GM19043 (cell line): Measurements from ENCODE around the gene AAGAB.
"Not testable (repeated sequence)": the region's sequence is repeated elsewhere in the genome, so short reads cannot be mapped to it uniquely, and the experiment has no call there.

Source experiments
- ATAC-seq: cut with Tn5 transposase; IDR thresholded peaks from one replicate; pipeline ENCODE4 v1.9.1; 2021; ENCODE audit warnings: low read depth; ENCODE audit not compliant: unreplicated experiment

The AAGAB gene

DNA sequence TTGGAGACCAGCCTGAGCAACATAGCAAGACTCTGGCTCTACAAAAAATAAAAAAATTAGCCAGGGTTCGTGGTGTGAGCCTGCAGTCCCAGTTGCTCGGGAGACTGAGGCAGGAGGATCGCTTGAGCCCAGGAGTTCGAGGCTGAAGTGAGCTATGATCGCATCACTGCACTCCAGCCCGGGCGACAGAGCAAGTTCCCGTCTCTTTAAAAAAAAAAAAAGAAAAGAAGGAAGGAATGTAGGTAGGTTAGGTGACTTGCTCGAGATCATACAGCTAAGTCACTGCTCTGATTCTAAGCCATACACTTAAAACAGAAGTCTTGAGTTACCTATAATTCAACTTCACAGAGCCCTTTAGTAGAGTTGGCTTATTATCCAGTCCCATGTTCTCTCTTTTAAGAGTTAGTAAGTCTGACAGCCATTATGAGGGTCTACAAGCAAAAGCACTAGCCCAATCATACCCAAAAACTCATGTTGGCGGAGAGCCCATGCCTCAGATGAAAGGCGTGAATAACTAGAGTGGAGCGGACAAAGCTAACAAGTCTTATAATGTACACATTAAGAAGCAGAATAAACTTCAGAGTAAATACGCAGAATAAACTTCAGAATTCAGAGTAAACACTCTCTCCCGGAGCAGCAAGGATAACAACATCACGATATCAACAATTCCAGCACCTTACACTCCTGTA is 768 bp downstream of the AAGAB start:
- ATAC-seq, result no peak

- no peak for ATAC-seq
Measured at GRCh38 chr15:67253101-67253500, 1.4 kb downstream of the AAGAB start.

GRCh38 chr15:67251318-67251717 is 3.1 kb downstream of the AAGAB start:
- no peak for ATAC-seq

DNA sequence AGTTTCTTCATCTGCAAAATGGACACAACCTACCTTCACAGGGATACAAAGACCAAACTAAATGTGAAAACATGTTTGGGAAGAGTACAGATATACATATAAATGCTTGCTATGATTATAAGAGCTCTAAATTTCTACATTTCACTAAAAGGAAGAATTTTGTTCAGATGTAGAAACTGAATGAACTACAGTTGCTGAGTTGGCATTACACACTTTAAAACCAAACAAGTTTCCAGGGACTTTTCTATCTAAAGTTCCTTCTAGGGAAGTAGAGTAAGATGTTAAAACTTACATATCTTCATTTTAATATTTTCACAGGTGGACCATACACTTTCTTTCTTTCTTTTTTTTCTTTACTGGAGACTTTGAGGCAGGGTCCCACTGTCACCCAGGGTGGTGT is 4.6 kb downstream of the AAGAB start:
- no peak for ATAC-seq

- ATAC-seq, result no peak
Measured at GRCh38 chr15:67248011-67248505, 6.4 kb downstream of the AAGAB start.

- ATAC-seq, result not testable (repeated sequence)
Measured at GRCh38 chr15:67246606-67247005, 7.9 kb downstream of the AAGAB start.

DNA sequence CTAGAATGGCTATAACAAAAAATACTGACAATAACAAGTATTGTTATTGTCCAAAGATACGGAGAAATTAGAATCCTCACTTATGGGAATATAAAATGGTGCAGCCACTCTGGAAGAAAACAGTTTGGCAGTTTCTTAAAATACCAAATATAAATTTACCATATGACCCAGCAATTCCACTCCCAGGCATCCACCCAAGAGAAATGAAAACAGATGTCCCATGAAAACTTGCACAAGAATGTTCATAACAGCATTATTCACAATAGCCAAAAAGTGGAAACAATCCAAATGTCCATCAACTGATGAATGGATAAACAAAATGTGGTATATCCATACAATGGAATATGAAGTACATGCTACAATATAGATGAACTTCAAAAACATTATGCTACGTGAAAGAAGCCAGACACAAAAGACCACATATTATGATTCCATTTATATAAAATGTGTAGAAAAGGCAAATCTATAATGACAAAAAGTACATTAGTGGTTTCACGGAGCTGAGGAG is 9.4 kb downstream of the AAGAB start:
- ATAC-seq, result no peak

DNA sequence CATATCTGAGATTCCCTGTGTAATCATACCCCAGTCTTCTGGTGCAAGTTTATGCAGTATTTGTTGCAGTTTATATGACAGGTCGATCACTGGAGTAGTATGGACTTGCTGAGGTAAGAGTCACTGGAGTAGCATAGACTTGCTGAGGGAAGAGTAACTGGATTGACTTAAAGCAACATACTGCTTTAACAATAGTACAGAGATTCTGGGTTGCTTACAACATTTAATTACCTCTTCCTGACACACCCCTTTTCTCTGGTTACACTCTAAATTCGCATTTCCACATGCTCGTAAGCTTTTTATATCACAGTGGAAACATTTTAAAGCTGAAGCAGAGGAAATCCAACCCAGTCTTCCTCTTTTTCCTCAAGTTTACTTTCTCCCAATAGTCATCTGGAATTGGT is 11.8 kb downstream of the AAGAB start:
- no peak for ATAC-seq

DNA sequence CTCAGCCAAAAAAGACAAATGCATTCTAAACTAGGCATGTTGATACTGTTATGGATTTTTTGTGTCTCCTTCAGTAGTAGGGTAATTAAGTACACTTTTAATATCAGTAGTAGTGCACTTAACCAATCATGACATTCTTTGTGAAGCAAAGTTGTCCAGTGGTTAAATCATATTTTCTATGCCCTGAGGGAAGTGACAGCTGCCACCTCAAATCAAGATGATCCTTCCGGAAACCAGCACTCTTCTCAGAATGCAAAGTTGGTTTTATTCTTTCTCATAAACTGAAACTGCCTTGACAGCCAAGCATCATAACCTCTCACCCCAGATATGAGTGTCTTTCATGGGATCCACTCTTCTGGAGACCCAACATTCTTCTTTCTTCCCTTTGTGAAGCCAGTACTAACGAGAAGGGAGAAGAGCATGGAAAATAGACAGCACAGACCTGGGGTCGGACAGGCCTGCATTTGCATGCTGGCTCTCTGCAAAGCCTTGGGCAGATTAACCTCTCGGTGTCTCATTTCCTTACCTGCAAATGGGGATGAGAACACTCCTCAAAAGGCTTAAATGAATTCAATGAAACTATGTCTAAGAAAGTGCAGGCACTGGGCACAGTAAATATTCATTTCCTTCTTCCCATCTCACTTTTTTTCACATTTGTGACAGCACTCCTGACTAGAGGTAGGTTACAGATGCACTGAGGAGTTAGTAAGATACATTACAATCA is 13.2 kb downstream of the AAGAB start:
- ATAC-seq, result peak; percentile 88

- ATAC-seq, result no peak
Measured at GRCh38 chr15:67240235-67241131, 14.0 kb downstream of the AAGAB start.

GRCh38 chr15:67232591-67232990 is 21.9 kb downstream of the AAGAB start:
- no peak for ATAC-seq

GRCh38 chr15:67230504-67230903 is 24.0 kb downstream of the AAGAB start:
- ATAC-seq, result no peak

DNA sequence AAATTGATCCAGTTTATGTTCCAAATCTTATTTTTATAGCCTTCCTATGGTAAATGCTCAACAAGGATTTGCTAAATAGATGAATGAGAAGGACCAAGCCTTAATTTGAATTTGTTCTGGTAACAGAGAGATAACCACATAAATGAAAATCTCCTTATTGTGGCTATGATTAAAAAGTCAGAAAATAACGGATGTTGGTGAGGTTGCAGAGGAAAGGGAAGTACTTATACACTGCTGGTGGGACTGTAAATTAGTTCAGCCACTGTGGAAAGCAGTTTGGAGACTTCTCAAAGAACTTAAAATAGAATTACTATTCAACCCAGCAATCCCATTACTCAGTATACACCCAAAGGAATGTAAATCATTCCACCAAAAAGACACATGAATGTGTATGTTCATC is 26.2 kb downstream of the AAGAB start:
- ATAC-seq, result no peak

DNA sequence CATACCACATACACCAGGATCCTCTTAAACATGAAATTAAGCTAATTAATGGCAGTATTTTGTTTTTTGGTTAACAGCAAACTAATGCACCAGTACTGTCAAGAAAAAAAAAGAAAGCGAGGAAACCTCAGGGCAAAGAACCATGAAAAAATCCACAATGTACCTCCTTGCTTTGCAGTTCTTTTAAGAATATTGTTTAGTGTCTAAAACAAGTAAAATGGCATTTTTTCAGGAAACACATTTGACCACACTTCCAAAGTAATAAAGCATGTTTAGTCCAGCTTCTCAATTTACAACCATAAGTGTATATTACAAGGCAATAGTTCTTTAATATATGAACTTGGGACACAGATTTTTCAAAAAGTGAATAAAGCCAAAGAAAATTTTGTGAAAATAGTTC is 26.6 kb downstream of the AAGAB start:
- no peak for ATAC-seq

GRCh38 chr15:67227431-67227830 is 27.0 kb downstream of the AAGAB start:
- ATAC-seq, result no peak

GRCh38 chr15:67225336-67225735 is 29.1 kb downstream of the AAGAB start:
- no peak for ATAC-seq

DNA sequence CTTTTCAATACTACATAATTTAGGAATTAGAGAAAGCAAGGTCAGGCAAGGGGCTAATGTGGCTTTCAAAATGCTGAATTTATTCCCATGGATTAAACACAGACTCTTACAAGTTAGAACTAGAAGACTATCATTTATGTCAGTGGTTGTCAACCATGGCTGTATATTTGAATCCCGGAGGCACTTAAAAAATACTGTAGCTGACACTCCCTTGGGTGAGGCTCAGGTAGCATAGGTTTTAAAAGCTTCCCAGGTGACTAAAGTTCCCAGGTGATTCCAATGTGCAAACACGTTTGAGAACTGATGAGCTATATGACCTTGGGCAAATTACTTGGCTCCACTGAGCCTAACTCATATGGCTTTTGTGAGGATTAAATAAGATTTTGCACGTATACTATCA is 29.6 kb downstream of the AAGAB start:
- ATAC-seq, result no peak

GRCh38 chr15:67219288-67219687 is 35.2 kb downstream of the AAGAB start:
- no peak for ATAC-seq

DNA sequence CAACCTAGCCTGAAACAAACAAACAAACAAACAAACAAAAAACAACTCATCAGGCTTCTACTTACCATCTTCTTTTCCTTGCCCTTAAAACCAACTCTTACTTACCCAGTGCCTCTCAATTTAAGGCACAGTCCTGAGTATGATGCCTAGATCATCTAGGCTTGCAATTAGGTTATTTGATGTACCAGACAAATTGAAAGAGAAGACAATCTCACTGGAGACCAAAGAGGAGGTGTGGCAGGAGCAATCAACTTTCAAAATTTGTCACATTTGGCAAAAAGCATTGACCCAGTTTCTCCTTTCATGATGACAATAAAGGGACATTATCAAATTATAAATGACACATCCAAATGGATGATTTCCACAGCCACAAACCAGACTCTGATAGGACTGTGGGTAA is 36.0 kb downstream of the AAGAB start:
- no peak for ATAC-seq

DNA sequence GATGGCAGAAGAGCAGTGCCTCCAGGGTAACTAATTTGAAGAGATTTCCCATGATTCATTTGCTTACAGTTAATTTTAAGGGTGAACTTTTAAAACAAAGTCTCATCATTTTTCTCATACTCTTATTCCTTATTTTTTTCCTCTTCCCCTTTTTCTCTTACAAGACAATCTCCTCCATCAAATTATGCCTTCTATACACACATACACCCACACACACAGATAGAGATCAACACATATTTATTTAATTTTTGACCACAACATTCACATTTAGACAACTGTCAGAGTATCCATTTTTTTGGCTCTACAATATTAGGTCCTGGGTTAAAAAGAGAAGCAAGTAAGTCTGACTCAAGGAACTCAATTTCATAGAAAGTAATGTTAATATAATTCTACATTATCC is 37.6 kb downstream of the AAGAB start:
- ATAC-seq, result no peak

DNA sequence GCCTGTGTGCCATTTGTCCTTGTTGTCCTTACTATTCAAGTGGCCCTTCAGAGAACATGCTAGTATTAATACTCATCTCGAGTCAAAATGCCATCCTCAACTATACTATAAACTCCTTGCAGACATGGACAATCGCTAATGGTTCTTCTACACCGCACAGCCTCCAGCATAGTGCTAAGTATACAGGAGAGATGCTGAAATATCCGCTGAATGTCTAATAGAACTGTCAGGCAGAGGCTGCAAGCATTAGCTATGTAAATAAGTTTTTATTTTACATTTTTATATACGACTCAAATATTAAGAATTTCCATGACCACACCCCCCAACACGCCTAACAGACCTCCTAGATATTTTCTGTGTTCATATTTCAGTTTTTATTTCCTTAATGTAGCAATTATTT is 39.4 kb downstream of the AAGAB start:
- no peak for ATAC-seq
